ENCODE results near the gene FAM181B. TPM values are rescaled to one million over a fixed set of nuclear protein-coding genes. Genes with fewer than 3 reads are reported as not detected.
A peak's percentile ranks its signal among the peaks of the same experiment; 100 is the strongest.
"Not testable (repeated sequence)": the region's sequence is repeated elsewhere in the genome, so short reads cannot be mapped to it uniquely, and the experiment has no call there.

The FAM181B gene
- total and polyA plus RNA-seq, 2 donors: 0.18 to 0.24 TPM

DNA sequence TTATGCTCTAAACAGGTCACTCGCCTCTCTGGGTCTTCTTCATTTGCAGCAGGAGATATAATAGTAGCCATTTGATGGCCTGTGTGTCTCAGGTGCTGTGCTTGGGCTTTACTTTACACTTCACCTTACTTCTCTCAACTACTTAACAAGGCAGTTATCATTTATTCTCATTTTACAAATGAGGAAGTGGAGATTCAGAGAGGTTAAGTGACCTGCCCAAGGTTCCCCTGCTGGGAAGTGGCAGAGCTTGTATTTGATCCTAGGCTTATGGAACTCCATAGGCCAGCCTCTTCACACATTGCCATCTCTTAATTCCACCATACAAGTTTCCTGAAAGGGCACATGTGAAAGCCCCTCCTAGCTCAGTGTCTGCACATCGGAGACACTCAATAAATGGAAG is 30.4 kb downstream of the FAM181B start:
- 96% methylated on average over 2 of the region's 2 CpGs for WGBS
- no peak for DNase-seq (ENCODE audit: low read depth in 6 of 9, low spot score in 9 of 9)
- Histone ChIP-seq H3K36me3 (ENCODE audit: control insufficient read depth in 2 of 2, insufficient read depth in 2 of 2, low read length in 1 of 2) (no peaks in the 10 kb centered on the region), H3K9me3 (ENCODE audit: control insufficient read depth in 2 of 2, insufficient read depth in 1 of 2, low read length in 1 of 2) (no peaks in the 10 kb centered on the region), H3K4me1 (ENCODE audit: control insufficient read depth in 2 of 2, insufficient read depth in 2 of 2, low read length in 2 of 2) (no peaks in the 10 kb centered on the region), H3K27ac (ENCODE audit: low read depth in 1 of 2, low read length in 1 of 2) (no peak overlapping the region), H3K27me3 (ENCODE audit: control insufficient read depth in 2 of 2, insufficient read depth in 1 of 2, low read length in 1 of 2) (no peaks in the 10 kb centered on the region), H3K4me3 (ENCODE audit: low read length in 2 of 2) (no peak overlapping the region)

DNA sequence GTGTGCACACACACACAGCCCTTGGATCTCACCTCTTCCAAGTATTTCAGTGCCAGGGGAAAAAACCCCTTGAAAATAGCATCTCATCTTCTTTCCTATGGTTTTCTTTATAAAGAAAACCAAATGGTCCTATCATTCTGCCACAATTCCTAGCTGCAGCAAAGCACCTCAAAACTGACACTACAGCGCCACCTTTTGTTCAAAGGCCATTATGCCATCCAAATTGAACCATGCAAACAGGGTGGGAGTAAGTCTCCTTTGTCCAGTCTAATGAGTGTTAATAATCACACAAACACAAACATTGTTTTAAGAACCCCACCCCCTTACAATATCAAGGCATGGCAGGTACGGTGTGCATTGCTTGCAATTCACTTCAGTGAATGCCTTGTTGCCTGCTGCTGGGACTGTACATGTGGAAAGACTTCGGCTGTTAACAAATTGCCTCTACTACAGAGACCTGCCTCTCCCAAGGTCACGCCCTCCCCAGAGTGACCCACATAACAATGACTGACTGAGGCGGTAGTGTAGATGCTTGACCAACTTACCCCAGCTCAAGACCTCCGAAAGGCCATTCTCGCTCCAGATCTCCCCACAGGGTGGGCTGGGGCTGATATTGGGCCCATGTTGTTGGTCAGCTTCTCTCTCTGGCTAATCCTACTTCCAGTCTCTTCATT is 31.7 kb downstream of the FAM181B start:
- no peaks in the 10 kb centered on the region for H3K27me3 ChIP-seq (ENCODE audit: control insufficient read depth in 2 of 2, insufficient read depth in 1 of 2, low read length in 1 of 2)
- DNase-seq (ENCODE audit: low read depth in 6 of 9, low spot score in 9 of 9): peak in 2 of 9 donors; percentile 6 to 19
- WGBS: 58% methylated on average over 7 of the region's 7 CpGs
- H3K9me3 ChIP-seq (ENCODE audit: control insufficient read depth in 2 of 2, insufficient read depth in 1 of 2, low read length in 1 of 2): no peaks in the 10 kb centered on the region
- no peak overlapping the region for H3K27ac ChIP-seq (ENCODE audit: low read depth in 1 of 2, low read length in 1 of 2)
- H3K4me1 ChIP-seq (ENCODE audit: control insufficient read depth in 2 of 2, insufficient read depth in 2 of 2, low read length in 2 of 2): no peaks in the 10 kb centered on the region
- H3K36me3 ChIP-seq (ENCODE audit: control insufficient read depth in 2 of 2, insufficient read depth in 2 of 2, low read length in 1 of 2): no peaks in the 10 kb centered on the region
- H3K4me3 ChIP-seq (ENCODE audit: low read length in 2 of 2): no peak overlapping the region

DNA sequence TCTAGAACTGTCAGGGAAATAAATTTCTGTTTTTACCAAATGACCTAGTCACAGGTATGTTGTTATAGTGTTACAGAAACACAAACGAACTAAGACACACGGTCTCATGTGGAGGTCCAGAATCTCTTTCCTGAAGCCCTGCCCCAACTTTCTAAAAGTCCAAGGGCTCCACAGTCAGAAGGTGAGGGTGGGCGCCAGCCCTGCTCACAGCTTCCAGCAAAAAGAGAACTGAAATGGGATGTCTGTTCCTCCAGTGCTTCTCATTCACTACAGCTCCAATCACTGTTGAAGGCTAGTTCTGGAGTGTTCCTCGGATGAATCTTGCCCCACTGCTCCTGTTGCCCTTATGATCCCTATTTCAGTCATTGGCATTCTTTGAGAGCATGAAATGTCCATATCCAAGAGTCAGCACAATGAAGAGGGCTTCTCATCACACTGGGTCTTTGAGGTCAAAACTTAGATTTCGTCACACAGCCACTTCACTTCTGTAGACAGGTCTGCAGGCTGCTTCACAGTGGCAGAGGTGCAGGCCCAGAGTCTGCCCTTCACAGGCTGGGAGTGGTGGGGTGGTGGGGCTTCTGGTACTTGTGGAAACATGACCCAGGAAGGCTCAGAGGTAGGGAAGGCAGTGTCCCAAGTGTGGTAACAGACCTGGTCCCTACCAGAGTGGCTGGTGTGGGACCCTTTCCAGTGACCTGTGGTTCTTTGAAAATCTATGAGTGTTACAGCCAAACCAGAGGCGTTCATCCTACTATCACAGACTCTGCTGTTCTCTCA is 34.9 kb downstream of the FAM181B start:
- no peaks in the 10 kb centered on the region for H3K27me3 ChIP-seq (ENCODE audit: control insufficient read depth in 2 of 2, insufficient read depth in 1 of 2, low read length in 1 of 2)
- no peaks in the 10 kb centered on the region for H3K4me1 ChIP-seq (ENCODE audit: control insufficient read depth in 2 of 2, insufficient read depth in 2 of 2, low read length in 2 of 2)
- DNase-seq (ENCODE audit: low read depth in 6 of 9, low spot score in 9 of 9): no peak
- H3K27ac ChIP-seq (ENCODE audit: low read depth in 1 of 2, low read length in 1 of 2): no peak overlapping the region
- H3K4me3 ChIP-seq (ENCODE audit: low read length in 2 of 2): no peak overlapping the region
- WGBS: 73% methylated on average over 6 of the region's 6 CpGs
- H3K36me3 ChIP-seq (ENCODE audit: control insufficient read depth in 2 of 2, insufficient read depth in 2 of 2, low read length in 1 of 2): no peaks in the 10 kb centered on the region
- H3K9me3 ChIP-seq (ENCODE audit: control insufficient read depth in 2 of 2, insufficient read depth in 1 of 2, low read length in 1 of 2): no peaks in the 10 kb centered on the region

DNA sequence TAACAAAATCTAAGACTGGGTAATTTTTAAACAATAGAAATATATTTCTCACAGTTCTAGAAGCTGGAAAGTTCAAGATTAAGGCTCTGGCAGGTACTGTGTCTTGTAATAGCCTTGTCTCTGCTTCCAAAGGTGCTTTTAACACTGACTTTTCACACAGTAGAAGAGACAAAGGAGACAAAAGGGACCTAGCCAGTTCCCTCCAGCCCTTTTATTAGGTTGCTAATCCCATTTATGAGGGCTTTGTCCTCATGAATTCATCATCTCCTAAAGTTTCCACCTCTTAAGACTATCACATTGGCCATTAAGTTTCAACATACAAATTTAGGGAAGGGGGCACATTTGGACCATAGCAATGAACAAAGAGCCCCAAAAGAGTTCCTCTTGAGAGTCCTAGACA is 40.7 kb downstream of the FAM181B start:
- H3K27ac ChIP-seq (ENCODE audit: low read depth in 1 of 2, low read length in 1 of 2): no peak overlapping the region
- H3K4me3 ChIP-seq (ENCODE audit: low read length in 2 of 2): no peak overlapping the region
- DNase-seq (ENCODE audit: low read depth in 6 of 9, low spot score in 9 of 9): no peak
- H3K36me3 ChIP-seq (ENCODE audit: control insufficient read depth in 2 of 2, insufficient read depth in 2 of 2, low read length in 1 of 2): no peaks in the 10 kb centered on the region
- no peaks in the 10 kb centered on the region for H3K4me1 ChIP-seq (ENCODE audit: control insufficient read depth in 2 of 2, insufficient read depth in 2 of 2, low read length in 2 of 2)
- no peaks in the 10 kb centered on the region for H3K27me3 ChIP-seq (ENCODE audit: control insufficient read depth in 2 of 2, insufficient read depth in 1 of 2, low read length in 1 of 2)
- H3K9me3 ChIP-seq (ENCODE audit: control insufficient read depth in 2 of 2, insufficient read depth in 1 of 2, low read length in 1 of 2): no peaks in the 10 kb centered on the region

GRCh38 chr11:82689347-82689746 is 44.3 kb downstream of the FAM181B start:
- not testable (repeated sequence) for H3K27me3 ChIP-seq (ENCODE audit: control insufficient read depth in 2 of 2, insufficient read depth in 1 of 2, low read length in 1 of 2); H3K4me1 ChIP-seq (ENCODE audit: control insufficient read depth in 2 of 2, insufficient read depth in 2 of 2, low read length in 2 of 2); H3K4me3 ChIP-seq (ENCODE audit: low read length in 2 of 2); H3K9me3 ChIP-seq (ENCODE audit: control insufficient read depth in 2 of 2, insufficient read depth in 1 of 2, low read length in 1 of 2); H3K36me3 ChIP-seq (ENCODE audit: control insufficient read depth in 2 of 2, insufficient read depth in 2 of 2, low read length in 1 of 2); DNase-seq (ENCODE audit: low read depth in 6 of 9, low spot score in 9 of 9); H3K27ac ChIP-seq (ENCODE audit: low read depth in 1 of 2, low read length in 1 of 2)
- WGBS: 98% methylated on average over 23 of the region's 23 CpGs

GRCh38 chr11:82686211-82686610 is 47.5 kb downstream of the FAM181B start:
- Histone ChIP-seq H3K4me1 (ENCODE audit: control insufficient read depth in 2 of 2, insufficient read depth in 2 of 2, low read length in 2 of 2) (no peaks in the 10 kb centered on the region), H3K27me3 (ENCODE audit: control insufficient read depth in 2 of 2, insufficient read depth in 1 of 2, low read length in 1 of 2) (no peaks in the 10 kb centered on the region), H3K27ac (ENCODE audit: low read depth in 1 of 2, low read length in 1 of 2) (no peak overlapping the region), H3K9me3 (ENCODE audit: control insufficient read depth in 2 of 2, insufficient read depth in 1 of 2, low read length in 1 of 2) (peaks cover 0 to 2% of the 10 kb centered on the region in 2 donors), H3K36me3 (ENCODE audit: control insufficient read depth in 2 of 2, insufficient read depth in 2 of 2, low read length in 1 of 2) (no peaks in the 10 kb centered on the region), H3K4me3 (ENCODE audit: low read length in 2 of 2) (no peak overlapping the region)
- no peak for DNase-seq (ENCODE audit: low read depth in 6 of 9, low spot score in 9 of 9)
- WGBS: 76% methylated on average over 2 of the region's 2 CpGs

- no peaks in the 10 kb centered on the region for H3K27me3 ChIP-seq (ENCODE audit: control insufficient read depth in 2 of 2, insufficient read depth in 1 of 2, low read length in 1 of 2)
- no peak for DNase-seq (ENCODE audit: low read depth in 6 of 9, low spot score in 9 of 9)
- 89% methylated on average over 5 of the region's 5 CpGs for WGBS
- H3K4me1 ChIP-seq (ENCODE audit: control insufficient read depth in 2 of 2, insufficient read depth in 2 of 2, low read length in 2 of 2): no peaks in the 10 kb centered on the region
- H3K36me3 ChIP-seq (ENCODE audit: control insufficient read depth in 2 of 2, insufficient read depth in 2 of 2, low read length in 1 of 2): no peaks in the 10 kb centered on the region
- no peak overlapping the region for H3K27ac ChIP-seq (ENCODE audit: low read depth in 1 of 2, low read length in 1 of 2)
- H3K9me3 ChIP-seq (ENCODE audit: control insufficient read depth in 2 of 2, insufficient read depth in 1 of 2, low read length in 1 of 2): peaks cover 0 to 2% of the 10 kb centered on the region in 2 donors
- no peak overlapping the region for H3K4me3 ChIP-seq (ENCODE audit: low read length in 2 of 2)
Observed at GRCh38 chr11:82683029-82683428, 50.6 kb downstream of the FAM181B start.

DNA sequence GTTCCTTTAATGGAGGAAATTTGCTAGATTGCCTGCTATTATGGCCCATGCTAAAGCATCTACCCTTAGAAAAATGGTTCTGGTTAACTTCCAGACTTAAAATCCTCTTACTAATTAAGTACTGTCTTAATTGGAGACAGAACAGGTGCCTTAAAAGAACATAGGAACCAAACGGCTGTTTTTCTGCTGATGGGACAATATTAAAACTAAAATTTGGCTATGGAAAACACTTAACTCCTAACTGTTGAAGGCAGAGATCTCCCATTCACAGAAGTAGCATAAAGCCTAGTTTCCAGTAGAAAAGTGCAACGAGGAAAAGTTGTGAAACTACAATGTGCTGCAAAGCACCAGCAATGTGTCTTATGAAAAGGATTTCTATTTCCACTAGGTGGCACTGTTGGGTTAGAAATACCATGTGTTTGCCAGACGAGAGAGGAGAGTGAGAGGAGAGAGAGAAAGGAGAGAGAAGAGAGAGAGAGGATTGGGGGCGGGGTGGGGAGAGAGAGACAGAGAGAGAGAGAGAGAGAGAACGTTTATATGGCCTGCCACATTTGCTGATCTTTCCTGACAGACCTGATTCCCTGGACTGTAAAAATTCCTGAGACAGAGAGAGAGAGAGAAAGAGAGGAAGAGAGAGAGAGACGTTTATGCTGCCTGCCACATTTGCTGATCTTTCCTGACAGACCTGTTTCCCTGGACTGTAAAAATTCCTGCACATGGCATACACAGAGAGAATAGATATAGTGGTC is 51.5 kb downstream of the FAM181B start:
- Histone ChIP-seq H3K36me3 (ENCODE audit: control insufficient read depth in 2 of 2, insufficient read depth in 2 of 2, low read length in 1 of 2) (no peaks in the 10 kb centered on the region), H3K4me1 (ENCODE audit: control insufficient read depth in 2 of 2, insufficient read depth in 2 of 2, low read length in 2 of 2) (no peaks in the 10 kb centered on the region), H3K27ac (ENCODE audit: low read depth in 1 of 2, low read length in 1 of 2) (no peak overlapping the region), H3K4me3 (ENCODE audit: low read length in 2 of 2) (no peak overlapping the region), H3K27me3 (ENCODE audit: control insufficient read depth in 2 of 2, insufficient read depth in 1 of 2, low read length in 1 of 2) (no peaks in the 10 kb centered on the region), H3K9me3 (ENCODE audit: control insufficient read depth in 2 of 2, insufficient read depth in 1 of 2, low read length in 1 of 2) (peaks cover 0 to 2% of the 10 kb centered on the region in 2 donors)
- 30% methylated on average over 6 of the region's 6 CpGs for WGBS
- peak in 8 of 9 donors; percentile 6 to 52 (median 18) for DNase-seq (ENCODE audit: low read depth in 6 of 9, low spot score in 9 of 9)

- no peak overlapping the region for H3K4me3 ChIP-seq (ENCODE audit: low read length in 2 of 2)
- H3K9me3 ChIP-seq (ENCODE audit: control insufficient read depth in 2 of 2, insufficient read depth in 1 of 2, low read length in 1 of 2): peaks cover 0 to 2% of the 10 kb centered on the region in 2 donors
- DNase-seq (ENCODE audit: low read depth in 6 of 9, low spot score in 9 of 9): no peak
- H3K27ac ChIP-seq (ENCODE audit: low read depth in 1 of 2, low read length in 1 of 2): no peak overlapping the region
- H3K36me3 ChIP-seq (ENCODE audit: control insufficient read depth in 2 of 2, insufficient read depth in 2 of 2, low read length in 1 of 2): no peaks in the 10 kb centered on the region
- H3K4me1 ChIP-seq (ENCODE audit: control insufficient read depth in 2 of 2, insufficient read depth in 2 of 2, low read length in 2 of 2): no peaks in the 10 kb centered on the region
- 89% methylated on average over 1 of the region's 1 CpG for WGBS
- H3K27me3 ChIP-seq (ENCODE audit: control insufficient read depth in 2 of 2, insufficient read depth in 1 of 2, low read length in 1 of 2): no peaks in the 10 kb centered on the region
Observed at GRCh38 chr11:82680252-82680651, 53.4 kb downstream of the FAM181B start.
